ENCODE results near the gene ALDH8A1.

Gene ALDH8A1

GRCh38 chr6:134892362-134892761, 57.5 kb downstream of the ALDH8A1 start:
- Histone ChIP-seq H3K4me3 (ENCODE audit: low read depth, low read length, poor library complexity, severe bottlenecking) (no peak overlapping the region), H3K4me2 (ENCODE audit: low read length) (no peak overlapping the region), H3K9ac (ENCODE audit: low read length) (no peak overlapping the region), H3F3A (ENCODE audit: insufficient read depth, low read length) (no peaks in the 10 kb centered on the region), H3K27ac (ENCODE audit: low read depth, low read length, poor library complexity, severe bottlenecking) (no peak overlapping the region), H3K79me2 (ENCODE audit: insufficient read depth, low read length) (no peaks in the 10 kb centered on the region), H3K36me3 (ENCODE audit: insufficient read depth, low read length) (no peaks in the 10 kb centered on the region), H2AFZ (ENCODE audit: low read length) (no peak overlapping the region), H3K4me1 (ENCODE audit: insufficient read depth, low read length, severe bottlenecking) (no peaks in the 10 kb centered on the region), H3K9me3 (ENCODE audit: low read length) (no peaks in the 10 kb centered on the region), H4K20me1 (ENCODE audit: insufficient read depth, low read length) (no peaks in the 10 kb centered on the region), H3K9me2 (ENCODE audit: low read depth, low read length) (no peaks in the 10 kb centered on the region), H3K27me3 (ENCODE audit: insufficient read depth, low read length) (peaks cover 13% of the 10 kb centered on the region; the same call in 1 of the 2 replicates)
- no peak for TF ChIP-seq EZH2 (IDR thresholded peaks at IDR 0.05; ENCODE audit: borderline replicate concordance, low read length)
- TF ChIP-seq, protein P1, sequence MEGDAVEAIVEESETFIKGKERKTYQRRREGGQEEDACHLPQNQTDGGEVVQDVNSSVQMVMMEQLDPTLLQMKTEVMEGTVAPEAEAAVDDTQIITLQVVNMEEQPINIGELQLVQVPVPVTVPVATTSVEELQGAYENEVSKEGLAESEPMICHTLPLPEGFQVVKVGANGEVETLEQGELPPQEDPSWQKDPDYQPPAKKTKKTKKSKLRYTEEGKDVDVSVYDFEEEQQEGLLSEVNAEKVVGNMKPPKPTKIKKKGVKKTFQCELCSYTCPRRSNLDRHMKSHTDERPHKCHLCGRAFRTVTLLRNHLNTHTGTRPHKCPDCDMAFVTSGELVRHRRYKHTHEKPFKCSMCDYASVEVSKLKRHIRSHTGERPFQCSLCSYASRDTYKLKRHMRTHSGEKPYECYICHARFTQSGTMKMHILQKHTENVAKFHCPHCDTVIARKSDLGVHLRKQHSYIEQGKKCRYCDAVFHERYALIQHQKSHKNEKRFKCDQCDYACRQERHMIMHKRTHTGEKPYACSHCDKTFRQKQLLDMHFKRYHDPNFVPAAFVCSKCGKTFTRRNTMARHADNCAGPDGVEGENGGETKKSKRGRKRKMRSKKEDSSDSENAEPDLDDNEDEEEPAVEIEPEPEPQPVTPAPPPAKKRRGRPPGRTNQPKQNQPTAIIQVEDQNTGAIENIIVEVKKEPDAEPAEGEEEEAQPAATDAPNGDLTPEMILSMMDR (IDR thresholded peaks at IDR 0.05; ENCODE audit: low read length), result no peak

GRCh38 chr6:134891633-134892032, 58.3 kb downstream of the ALDH8A1 start:
- no peaks in the 10 kb centered on the region for H3K9me3 ChIP-seq (ENCODE audit: low read length)
- no peaks in the 10 kb centered on the region for H3K9me2 ChIP-seq (ENCODE audit: low read depth, low read length)
- no peaks in the 10 kb centered on the region for H3K36me3 ChIP-seq (ENCODE audit: insufficient read depth, low read length)
- no peak overlapping the region for H3K4me2 ChIP-seq (ENCODE audit: low read length)
- no peak overlapping the region for H3K4me3 ChIP-seq (ENCODE audit: low read depth, low read length, poor library complexity, severe bottlenecking)
- H2AFZ ChIP-seq (ENCODE audit: low read length), result no peak overlapping the region
- H3K79me2 ChIP-seq (ENCODE audit: insufficient read depth, low read length), result no peaks in the 10 kb centered on the region
- no peaks in the 10 kb centered on the region for H4K20me1 ChIP-seq (ENCODE audit: insufficient read depth, low read length)
- no peak overlapping the region for H3K27ac ChIP-seq (ENCODE audit: low read depth, low read length, poor library complexity, severe bottlenecking)
- peaks cover 13% of the 10 kb centered on the region; the same call in 1 of the 2 replicates for H3K27me3 ChIP-seq (ENCODE audit: insufficient read depth, low read length)
- H3F3A ChIP-seq (ENCODE audit: insufficient read depth, low read length), result no peaks in the 10 kb centered on the region
- H3K4me1 ChIP-seq (ENCODE audit: insufficient read depth, low read length, severe bottlenecking), result no peaks in the 10 kb centered on the region
- H3K9ac ChIP-seq (ENCODE audit: low read length), result no peak overlapping the region
- TF ChIP-seq, protein P1 (IDR thresholded peaks at IDR 0.05; ENCODE audit: low read length), result no peak
- no peak for TF ChIP-seq EZH2 (IDR thresholded peaks at IDR 0.05; ENCODE audit: borderline replicate concordance, low read length)

GRCh38 chr6:134888316-134888715, 61.6 kb downstream of the ALDH8A1 start:
- H3K36me3 ChIP-seq (ENCODE audit: insufficient read depth, low read length), result no peaks in the 10 kb centered on the region
- no peak overlapping the region for H3K4me2 ChIP-seq (ENCODE audit: low read length)
- TF ChIP-seq EZH2 (IDR thresholded peaks at IDR 0.05; ENCODE audit: borderline replicate concordance, low read length), result no peak
- TF ChIP-seq, protein P1 (IDR thresholded peaks at IDR 0.05; ENCODE audit: low read length), result no peak
- H3K9me2 ChIP-seq (ENCODE audit: low read depth, low read length), result no peaks in the 10 kb centered on the region
- no peak overlapping the region for H3K9ac ChIP-seq (ENCODE audit: low read length)
- H3K27ac ChIP-seq (ENCODE audit: low read depth, low read length, poor library complexity, severe bottlenecking), result no peak overlapping the region
- H4K20me1 ChIP-seq (ENCODE audit: insufficient read depth, low read length), result no peaks in the 10 kb centered on the region
- no peak overlapping the region for H3K4me3 ChIP-seq (ENCODE audit: low read depth, low read length, poor library complexity, severe bottlenecking)
- H3K4me1 ChIP-seq (ENCODE audit: insufficient read depth, low read length, severe bottlenecking), result no peaks in the 10 kb centered on the region
- H3K79me2 ChIP-seq (ENCODE audit: insufficient read depth, low read length), result no peaks in the 10 kb centered on the region
- H3F3A ChIP-seq (ENCODE audit: insufficient read depth, low read length), result no peaks in the 10 kb centered on the region
- peaks cover 13% of the 10 kb centered on the region; the same call in 1 of the 2 replicates for H3K27me3 ChIP-seq (ENCODE audit: insufficient read depth, low read length)
- H3K9me3 ChIP-seq (ENCODE audit: low read length), result no peaks in the 10 kb centered on the region
- no peak overlapping the region for H2AFZ ChIP-seq (ENCODE audit: low read length)
